AG09309 (cell line): ENCODE data around the gene WARS2.

Experiments used
- DNase-seq: peaks from one replicate; pipeline ENCODE4 v3.0.0-alpha.2; 2010; ENCODE audit warnings: low read depth
- H3K4me3 ChIP-seq: 2 replicates; pipeline ENCODE4 v1.5.1; 2011; ENCODE audit warnings: mild to moderate bottlenecking, low read depth, low read length, moderate library complexity; ENCODE audit not compliant: control insufficient read depth
- TF ChIP-seq, protein P1 (sequence below): IDR thresholded peaks from 2 replicates; pipeline ENCODE4 v1.5.1; 2011; ENCODE audit warnings: mild to moderate bottlenecking, low read depth, low read length, inconsistent platforms; ENCODE audit not compliant: insufficient read depth, control insufficient read depth; ENCODE audit errors: missing control alignments

The WARS2 gene

DNA sequence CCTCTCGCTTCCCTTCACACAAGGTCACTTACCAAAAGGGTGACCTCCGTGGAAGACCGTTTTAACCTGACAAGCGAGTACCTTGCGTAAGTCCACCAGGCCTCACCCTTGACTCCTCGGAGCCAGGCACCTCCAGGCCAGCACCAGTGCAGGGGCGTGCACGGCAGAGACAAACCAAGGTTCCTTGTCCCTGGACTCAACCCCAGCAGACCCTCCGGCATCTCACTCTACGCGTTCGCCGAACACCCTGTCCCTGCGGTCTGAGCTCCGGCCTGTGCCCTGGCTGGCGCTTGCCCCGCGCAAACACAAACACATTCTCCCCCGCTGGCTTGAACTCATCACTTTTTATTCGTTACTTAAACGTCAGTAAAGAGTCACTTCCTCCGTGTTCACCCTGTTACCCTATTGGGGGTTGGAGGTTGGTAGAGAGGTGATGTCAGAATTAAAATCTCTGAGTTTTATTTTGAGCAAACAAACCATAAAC, 156.9 kb downstream of the WARS2 start:
- no peak overlapping the region for H3K4me3 ChIP-seq
- TF ChIP-seq, protein P1, sequence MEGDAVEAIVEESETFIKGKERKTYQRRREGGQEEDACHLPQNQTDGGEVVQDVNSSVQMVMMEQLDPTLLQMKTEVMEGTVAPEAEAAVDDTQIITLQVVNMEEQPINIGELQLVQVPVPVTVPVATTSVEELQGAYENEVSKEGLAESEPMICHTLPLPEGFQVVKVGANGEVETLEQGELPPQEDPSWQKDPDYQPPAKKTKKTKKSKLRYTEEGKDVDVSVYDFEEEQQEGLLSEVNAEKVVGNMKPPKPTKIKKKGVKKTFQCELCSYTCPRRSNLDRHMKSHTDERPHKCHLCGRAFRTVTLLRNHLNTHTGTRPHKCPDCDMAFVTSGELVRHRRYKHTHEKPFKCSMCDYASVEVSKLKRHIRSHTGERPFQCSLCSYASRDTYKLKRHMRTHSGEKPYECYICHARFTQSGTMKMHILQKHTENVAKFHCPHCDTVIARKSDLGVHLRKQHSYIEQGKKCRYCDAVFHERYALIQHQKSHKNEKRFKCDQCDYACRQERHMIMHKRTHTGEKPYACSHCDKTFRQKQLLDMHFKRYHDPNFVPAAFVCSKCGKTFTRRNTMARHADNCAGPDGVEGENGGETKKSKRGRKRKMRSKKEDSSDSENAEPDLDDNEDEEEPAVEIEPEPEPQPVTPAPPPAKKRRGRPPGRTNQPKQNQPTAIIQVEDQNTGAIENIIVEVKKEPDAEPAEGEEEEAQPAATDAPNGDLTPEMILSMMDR = no peak
- DNase-seq = no peak

DNA sequence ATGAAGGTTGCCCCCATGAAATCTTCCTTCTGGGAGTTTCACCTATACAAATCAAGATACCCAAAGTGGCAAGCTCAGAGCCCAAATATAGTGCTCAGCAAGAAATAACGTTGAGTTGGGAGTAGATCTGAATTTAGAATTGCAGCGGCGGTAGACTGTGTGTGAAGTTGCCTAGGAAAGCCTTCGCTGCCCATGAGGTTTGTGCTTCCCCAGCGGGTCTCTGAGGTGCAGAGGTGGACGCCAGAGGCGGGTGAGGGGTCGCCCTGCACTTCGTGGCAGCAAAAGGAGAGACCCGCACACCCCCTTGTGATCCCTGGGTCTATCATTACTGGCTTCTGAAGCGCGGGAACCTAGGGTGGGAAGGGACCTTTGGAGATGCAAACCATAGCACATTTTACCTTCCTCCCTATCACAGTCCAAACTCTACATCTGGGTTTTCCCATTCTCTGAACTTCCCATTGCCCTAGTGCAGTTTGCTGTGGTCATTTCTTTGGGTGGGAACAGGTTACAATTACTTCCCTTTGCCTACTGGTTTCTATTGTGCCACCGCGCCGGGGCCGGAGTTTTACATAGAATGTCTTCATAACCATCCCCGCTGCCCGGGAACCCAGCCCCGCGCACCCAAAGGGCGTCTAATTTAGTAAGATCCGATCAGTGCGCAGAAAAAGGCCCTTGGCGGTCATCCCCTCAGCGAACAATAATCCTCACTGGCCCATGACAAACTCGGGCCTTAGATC, 157.5 kb downstream of the WARS2 start:
- TF ChIP-seq, protein P1 = no peak
- DNase-seq = no peak
- no peak overlapping the region for H3K4me3 ChIP-seq

DNA sequence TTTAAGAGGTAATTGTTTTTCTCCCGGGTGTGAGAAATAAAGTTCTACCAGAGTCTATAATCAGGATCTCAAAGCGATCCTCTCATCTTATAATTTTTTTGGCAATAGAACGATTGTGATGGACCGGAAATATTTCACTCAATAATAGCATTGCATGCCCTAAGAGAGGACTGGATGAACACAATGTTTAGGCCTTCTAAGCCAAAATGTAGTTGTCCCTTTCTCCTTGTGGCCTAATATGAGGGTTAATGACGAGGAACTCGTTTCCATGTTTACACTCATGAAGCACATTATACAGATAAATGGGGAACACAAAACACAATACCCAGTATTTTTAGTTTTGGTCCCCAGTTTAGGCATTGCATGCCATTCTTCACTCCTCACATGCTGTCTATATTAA, 158.2 kb downstream of the WARS2 start:
- TF ChIP-seq, protein P1 = no peak
- DNase-seq = no peak
- H3K4me3 ChIP-seq = no peak overlapping the region

DNA sequence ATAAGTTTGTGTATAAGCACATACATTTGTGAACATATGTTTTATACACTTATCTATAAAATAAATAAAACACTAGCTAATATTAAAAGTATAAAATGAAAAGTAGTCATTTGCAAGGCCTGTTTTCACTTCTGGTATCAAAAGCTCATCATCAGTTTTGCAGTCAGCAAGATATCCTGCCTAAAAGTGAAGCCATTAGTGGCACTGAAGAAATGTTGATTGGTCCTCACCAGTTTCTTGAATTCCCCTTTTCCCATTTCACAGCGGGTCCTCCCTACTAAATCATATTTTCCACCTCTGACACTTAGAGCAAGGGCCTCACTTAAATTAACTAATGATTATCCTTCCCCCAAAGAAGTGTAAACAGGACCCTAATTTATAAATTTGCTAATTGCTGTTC, 159.0 kb downstream of the WARS2 start:
- DNase-seq = no peak
- no peak overlapping the region for H3K4me3 ChIP-seq
- TF ChIP-seq, protein P1 = no peak
